ENCODE results near the gene KIAA1217.
"Not testable (repeated sequence)": the region's sequence is repeated elsewhere in the genome, so short reads cannot be mapped to it uniquely, and the experiment has no call there.

The KIAA1217 gene

DNA sequence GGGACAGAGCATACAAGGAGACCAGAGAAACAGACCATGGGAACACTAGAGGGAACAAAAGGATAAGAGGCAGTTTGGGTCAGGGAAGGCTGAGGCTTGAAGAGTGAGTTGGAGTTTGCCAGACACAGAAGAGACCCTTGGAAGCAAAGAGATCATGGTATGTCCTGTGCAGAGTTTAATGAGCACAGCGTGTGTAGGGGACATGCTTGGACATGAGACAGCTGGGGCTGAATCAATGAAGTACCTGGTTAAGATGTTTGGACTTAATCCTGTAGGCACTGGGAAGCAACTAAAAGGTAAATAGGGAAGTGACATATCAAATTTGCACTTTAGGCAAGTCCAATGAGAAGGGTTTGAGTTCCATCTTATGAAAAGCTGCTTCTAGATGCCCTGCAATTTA, 79.6 kb downstream of the KIAA1217 start:
- DNase-seq (ENCODE audit: low spot score) = no peak

DNA sequence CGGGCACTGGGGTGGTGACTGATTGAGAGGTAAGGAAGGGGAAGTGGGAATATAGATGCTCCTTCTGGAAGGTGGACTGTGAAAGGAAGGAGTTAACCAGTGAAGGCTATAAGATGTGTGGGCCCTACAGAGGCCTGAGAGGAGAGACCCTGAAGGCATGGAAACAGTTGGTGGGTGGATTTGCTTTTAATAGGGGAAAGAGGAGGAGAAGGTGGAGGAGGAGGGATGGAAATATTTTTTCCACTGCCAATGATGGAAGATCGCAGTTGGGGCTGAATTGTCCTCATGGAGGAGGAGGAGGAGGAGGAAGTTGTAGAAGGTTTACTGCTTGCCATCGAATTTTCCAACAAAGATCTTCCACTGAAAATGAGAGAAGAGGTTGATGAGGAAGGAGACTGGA, 80.3 kb downstream of the KIAA1217 start:
- no peak for DNase-seq (ENCODE audit: low spot score)

DNA sequence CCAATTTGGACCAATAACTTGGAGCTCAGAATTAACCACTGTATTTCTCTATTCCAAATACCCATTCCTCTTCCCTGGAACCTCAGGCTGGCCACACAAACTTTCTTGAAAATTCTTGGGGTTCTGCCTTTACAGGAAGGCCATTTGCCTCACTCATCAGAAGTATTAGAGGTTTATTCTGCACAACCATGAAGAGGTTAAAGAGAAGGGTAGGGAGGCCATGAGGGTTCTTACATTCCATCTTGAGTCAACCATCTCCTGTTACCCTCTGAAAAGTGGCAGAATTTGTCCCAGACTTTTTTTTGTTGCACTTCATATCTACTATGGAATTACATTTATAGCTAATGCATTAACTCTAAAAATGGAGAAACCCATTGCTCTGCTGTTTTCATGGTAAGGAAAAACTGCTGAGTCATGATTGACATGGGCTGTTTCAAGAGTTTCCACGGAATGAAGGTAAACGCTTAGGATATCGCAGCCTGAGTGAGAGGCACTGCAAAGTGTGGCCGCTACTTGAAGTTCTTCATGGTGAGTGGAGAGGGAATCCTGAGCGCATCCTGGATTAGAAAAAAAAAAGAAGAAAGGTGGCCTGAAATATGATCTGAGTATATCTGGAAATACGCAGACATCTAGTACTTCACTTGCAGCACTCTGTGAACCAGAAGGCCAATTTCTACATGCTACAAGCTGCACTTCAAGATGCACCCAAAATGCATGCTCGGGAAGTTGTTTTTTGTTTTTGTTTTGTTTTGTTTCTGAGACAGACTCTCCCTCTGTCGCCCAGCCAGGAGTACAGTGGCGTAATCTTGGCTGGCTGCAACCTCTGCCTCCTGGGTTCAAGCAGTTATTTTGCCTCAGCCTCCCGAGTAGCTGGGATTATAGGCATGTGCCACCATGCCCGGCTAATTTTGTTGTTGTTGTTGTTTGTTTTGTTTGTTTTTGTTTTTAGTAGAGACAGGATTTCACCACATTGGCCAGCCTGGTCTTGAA, 83.7 kb downstream of the KIAA1217 start:
- DNase-seq (ENCODE audit: low spot score) = no peak

DNA sequence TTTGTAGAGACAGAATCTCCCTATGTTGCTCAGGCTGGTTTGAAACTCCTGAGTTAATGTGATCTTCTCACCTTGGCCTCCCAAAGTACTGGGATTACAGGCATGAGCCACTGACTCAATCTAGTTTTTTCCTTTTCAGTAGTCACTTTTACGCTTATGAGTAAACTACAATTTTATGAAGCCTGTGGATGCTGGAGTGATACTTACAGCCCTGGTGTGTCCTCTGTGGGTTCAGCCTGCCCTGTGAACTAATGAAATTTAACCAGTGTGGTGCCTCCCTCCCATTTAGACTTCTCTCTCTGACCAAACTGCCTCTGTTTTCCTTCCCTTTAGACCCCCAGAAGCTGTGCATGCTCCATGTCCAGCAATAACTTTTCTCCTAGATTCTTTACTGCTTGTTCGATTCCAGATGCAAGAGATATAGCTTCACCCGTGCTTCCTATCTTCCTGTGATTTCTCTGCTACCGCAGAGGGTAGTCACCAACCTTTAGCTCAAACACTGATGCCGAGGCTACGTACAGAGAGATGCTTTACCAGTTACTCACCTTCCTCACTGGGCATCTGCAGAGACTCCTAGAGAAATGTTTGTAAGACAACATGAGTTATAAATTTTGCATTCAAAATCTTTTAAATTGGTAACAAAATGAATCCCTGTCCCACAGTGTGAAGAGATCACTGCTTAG, 90.8 kb downstream of the KIAA1217 start:
- no peak for DNase-seq (ENCODE audit: low spot score)

DNA sequence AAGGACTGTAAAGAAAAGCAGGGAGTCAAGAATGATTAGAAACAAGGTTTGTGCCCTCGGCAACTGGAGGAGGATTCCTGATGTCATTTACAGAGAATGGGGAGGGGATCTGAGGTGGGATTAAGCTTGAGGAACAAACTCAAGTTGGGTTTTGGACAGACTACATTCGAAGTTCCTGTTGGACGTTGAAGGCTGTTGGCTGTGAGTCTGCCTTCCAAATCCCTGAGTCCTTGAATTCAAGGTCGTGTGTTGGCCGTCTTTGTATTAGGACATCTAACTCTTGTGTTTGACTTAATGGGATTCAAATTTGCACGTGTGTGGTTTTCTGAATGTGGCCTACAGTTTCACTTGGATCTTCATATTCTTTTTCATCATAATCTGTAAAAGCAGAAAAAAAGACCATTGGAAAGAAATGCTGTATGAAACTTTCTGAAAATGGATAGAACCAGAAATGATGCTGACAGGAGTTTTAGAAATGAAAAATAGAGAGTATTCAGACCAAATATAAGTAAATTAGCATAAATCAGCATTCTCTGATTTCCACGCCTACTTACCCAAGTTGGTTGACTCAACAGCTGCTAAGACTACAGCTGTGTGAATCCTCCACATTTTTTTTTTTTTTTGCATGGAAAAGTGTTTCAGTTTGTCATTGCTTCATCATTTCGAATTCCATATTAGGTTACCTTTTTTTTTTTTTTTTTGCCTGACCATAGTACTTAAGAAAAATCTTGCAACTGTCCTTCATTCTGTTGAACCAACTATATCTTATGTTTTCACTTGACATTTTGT, 94.8 kb downstream of the KIAA1217 start:
- no peak for DNase-seq (ENCODE audit: low spot score)

DNA sequence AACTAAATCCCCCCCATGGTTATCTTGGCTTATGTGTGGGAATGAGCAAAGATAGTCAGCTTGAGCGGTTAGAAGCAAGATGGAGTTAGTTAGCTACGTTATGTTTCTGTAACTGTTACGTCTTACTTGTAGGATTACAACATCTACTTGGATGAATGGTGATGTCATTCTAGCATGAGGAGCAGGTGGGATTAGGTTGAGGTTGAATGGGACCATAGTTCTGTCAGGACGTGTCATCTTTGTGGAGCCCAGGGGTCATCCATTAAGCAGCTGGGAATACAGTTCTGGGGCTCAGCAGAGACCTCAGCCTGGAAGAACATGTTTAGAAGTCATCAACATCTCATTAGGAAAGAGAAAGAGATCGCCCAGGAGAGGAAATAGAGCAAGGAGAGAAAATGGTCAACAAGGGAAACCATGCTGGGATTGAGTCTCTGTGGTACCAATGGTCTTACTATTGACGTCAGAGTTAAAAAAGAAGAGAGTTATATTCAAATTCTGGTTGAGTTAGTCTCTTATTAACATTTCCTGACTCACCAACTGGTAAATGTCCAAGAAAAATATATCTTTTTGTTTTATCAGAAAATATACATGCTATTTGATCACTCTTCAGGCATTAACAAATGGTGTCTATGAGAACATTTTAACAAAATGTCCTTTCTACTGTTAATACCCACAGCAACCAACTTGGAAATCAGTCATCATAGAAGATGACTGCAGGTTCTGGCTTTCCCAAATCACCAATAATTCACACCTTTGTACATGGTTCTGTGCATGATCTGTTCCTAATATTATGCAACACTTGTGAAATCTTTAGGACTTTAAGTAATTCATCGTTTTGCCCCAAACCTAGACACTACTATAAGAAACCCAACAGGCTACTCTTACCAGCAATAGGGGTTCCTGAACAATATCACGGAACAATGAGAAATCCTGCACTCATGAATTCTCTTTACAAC, 96.9 kb downstream of the KIAA1217 start:
- DNase-seq (ENCODE audit: low spot score) = no peak

DNA sequence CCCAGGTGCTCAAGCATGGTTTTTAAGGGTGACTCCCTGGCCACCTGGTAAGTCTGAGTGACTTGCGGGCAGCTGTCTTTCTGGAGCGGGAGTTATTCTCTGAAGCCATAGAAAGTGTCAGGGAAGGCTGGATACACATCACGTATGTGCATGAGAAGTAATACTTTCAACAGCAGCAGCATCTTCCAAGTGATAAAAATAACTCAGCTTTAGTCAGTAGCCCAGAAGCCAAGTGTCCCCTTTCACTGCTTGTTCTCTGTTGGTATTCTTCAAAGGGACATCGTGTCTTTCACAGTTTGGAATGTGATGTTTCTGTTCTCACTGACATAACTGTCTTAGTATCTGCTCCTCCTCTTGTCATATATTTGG, 97.6 kb downstream of the KIAA1217 start:
- no peak for DNase-seq (ENCODE audit: low spot score)

DNA sequence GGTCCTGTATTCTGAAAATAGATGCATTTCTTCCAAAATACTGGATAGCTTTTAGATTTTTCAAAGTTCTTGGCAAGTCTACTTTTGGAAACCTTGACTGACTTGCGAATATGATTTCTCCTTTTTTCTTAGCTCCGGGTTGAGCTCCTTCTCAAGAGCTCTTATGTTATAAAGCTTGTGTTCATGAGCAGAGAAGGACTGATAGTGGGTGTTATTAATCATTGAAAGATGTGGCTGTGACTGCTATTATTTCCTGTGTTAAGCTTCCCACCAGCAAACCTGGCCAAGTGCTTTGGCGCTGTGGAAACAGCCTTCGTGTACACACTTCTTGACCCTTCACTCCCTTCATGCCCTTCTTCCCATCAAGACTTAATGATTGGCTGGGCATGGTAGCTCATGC, 98.2 kb downstream of the KIAA1217 start:
- no peak for DNase-seq (ENCODE audit: low spot score)

DNA sequence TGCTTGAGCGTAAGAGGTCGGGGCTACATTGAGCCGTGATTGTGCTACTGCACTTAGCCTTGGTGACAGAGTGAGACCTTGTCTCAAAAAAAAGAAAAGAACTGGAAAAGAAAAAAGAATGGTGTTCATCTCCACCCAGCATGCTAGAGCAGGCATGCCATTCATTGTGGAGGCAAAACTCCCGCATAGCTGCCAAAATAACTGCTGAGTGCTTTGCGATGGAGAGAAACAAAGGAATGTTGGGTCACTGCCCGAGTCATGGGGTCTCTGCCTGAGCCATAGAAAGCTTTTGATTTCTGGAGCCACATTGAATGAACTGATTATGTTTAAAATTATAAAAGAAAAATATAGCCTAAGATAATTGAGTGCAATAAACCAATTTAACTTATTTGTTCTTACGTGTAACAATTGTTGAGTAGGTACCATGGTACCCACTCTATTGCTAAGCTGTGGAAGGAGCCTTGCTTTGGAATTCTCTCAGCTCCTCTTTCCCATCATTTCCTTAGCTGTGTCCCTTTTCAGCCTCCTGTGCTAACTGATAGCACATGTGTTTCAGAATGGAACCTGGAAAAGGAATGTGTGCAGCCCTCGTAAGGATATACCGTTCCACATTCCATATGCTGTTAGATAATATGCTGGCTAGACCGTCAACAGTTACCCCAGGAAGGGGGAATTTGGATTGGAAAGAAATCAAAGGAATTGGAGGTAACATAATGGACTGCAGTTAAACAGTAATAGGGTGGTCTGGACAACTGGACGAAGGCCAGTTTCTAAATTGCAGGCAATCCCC, 99.0 kb downstream of the KIAA1217 start:
- DNase-seq (ENCODE audit: low spot score) = no peak

DNA sequence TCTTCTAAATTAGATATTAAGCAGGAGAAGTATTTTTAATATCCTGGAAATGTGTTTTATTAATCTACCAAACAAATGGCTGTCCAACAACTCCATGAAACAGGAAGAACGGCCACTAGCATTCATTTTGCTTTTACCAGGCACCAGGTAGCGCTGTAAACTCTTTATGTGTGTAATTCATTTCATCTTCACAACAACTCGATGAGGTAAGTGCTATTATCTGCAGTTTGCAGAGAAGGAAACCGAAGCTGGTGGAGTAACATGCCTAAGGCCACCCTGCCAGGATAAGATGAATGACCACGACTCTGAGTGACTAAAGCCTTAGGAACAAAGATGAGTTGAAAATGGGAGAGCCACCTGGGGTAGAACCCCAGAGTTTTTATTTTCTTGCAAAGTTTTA, 101.2 kb downstream of the KIAA1217 start:
- DNase-seq (ENCODE audit: low spot score) = no peak

DNA sequence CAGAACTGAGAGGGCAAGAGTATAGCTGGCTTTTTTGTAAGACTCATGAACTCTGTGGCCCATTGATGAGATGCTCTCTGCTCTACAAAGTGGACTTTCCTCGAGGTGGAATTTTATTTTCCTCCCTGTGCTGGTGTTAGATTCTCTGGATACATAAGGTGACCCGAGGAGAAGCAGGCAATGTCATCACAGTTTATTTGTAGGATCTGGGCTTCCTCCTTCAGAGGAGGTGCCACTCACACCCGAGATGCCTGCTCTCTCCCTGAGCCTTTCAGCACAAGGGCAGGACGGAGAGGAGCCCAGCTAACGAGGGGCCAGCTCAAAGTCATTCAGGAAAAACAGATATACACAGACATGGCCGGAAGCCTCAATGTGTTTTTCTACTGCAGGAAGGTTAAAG, 103.0 kb downstream of the KIAA1217 start:
- DNase-seq (ENCODE audit: low spot score) = no peak

DNA sequence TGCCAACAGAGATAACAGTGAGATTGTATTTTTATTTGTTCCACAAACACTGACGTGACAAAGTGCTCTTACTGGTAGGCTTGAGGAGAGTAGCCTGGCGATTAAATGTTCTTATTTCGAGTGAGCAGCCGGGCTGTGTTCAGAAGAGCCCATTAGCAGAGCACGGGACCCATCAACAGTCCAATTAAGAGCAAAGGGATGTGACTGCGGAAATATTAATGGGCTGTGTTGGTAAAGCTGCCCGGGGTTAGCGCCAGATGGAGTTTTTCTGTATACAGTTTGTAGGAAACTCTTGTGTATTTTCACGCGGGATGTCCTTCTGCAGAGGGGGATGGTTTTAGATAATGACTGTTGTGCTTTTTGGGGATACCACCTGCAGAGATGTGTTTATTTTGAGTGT, 104.3 kb downstream of the KIAA1217 start:
- no peak for DNase-seq (ENCODE audit: low spot score)

DNA sequence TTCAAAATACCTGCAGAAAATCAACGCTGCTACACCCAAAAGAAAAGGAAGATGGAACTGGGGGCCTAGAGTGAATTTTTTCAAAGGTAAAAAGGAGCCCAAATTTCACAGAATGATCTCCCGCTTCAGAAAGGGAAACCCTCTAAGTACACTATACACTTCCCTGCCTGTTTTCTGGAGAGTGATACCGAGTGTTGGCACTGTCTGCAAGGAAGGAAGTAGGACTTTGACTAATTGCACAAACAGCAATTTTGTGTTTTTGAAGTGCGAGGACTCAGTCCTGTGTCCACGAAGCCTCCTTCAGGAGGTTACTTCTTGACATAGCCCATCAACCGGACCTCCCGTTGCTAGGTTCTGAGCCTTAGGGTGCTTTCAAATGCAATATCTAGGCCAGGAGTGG, 106.3 kb downstream of the KIAA1217 start:
- DNase-seq (ENCODE audit: low spot score) = no peak

DNA sequence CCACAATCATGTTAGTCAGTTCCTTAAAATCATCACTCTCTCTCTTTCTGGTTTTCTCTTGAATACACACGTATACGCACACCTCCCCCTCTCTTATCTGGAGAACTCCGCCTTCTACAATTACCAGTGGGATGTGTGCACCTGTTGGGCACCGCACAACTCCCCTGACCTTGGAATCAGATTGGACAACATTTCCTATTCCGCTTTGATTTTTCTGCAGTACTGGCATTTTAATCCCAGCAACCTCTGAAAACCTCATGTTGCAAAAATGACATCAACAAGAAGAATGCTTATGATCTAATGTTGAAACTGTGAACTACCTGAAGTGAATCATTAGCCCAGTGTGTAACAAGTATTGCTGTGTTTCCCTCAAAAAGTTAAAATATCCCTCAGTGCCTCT, 109.6 kb downstream of the KIAA1217 start:
- DNase-seq (ENCODE audit: low spot score) = no peak

DNA sequence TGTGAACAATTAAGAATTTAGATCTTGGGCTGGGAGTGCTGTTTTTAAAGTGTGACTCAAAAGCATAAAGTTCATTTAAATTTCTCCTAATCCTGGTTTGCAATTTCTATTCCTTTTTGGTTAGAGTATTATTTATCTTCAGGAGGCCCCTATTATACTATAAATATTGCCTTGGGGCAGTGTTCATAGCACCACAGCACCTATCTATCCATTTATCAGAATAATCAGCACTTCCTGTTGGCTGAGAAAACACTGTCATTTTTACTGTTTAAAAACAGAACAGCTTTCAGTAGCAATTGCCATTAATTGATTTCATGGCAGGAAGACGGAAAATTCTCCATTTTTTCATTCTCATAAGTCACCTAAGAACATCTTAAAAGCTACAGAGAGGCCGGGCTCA, 111.4 kb downstream of the KIAA1217 start:
- no peak for DNase-seq (ENCODE audit: low spot score)

DNA sequence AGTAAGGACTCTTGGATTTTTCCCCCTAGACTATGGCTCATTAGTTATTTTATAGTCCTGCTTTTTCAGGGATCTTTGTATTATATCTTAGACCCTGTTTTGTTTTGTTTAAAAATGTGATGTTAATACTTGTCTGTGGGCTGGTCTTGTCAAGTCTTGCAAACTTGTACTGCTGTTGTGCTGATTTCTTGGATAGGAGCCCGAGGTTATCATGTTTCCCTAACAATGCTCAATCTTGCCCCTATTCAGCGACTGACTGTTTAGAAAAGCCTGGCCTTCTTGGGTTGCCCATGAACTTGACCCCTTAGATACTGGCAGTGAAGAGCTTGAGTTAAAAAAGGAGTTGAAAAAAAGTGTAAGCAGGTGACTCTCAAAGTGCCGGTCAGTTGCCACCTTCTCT, 115.7 kb downstream of the KIAA1217 start:
- DNase-seq (ENCODE audit: low spot score) = no peak

DNA sequence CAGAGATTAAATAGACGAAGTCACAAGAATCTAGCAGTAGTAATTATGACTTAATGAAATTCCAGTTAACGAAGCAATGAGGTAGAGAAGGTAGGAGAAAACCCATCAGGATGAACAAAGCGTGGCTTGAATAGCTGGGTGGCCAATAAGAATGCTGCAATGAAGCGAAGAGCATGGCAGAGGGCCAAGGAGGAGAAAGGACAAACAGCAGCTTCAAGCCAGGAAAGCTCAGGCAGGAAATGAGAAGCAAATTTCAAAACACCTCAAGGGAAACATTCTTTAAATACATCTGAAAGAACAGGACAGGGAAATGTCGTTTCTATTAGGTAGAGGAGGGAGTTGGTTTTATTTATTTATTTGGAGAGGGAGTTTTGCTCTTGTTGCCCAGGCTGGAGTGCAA, 122.5 kb downstream of the KIAA1217 start:
- no peak for DNase-seq (ENCODE audit: low spot score)

DNA sequence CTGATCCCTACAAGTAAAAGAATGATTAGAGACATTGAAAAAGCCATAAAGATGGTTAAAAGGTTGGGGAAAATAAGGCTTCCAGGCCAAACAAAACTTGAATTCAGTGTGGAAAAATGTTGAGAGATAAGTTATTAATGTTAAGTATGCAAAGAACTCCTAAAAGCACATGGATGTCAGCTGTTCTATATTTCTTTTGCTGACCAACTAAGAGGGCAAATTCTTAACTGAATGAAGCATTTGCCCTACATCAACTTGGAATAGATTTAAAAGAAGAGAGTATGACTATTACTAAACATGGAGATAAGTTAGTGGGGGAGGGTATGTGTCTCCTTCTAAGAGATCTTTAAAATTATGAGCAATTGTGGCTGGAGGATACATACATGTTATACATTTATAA, 124.8 kb downstream of the KIAA1217 start:
- DNase-seq (ENCODE audit: low spot score) = no peak

DNA sequence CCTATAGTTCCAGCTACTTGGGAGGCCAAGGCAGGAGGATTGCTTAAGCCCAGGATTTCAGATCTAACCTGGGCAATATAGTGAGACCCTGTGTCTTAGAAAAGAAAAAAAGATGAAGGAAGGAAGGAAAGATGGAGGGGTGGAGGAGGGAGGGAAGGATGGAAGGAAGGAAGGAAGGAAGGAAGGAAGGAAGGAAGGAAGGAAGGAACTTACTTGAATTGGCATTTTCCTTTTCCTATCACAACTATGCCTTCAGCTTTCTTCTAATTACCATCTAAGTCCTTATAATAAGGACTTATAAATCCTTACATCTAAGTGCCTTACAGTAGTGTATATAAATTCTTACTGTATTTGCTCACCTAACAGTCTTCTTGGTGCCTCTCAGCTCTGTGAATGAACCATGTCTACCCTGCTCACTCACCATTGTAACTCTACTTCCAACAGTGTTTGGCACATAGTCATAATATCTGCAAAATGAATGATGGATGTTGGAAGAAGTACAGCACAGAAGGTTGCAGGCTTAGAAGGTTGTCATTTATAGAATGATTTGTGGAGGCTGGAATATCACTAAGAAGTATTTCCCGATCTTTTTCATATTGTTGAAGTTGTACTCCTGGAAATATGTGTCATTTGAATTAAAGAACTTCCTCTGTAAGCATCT, 125.5 kb downstream of the KIAA1217 start:
- DNase-seq (ENCODE audit: low spot score) = no peak

DNA sequence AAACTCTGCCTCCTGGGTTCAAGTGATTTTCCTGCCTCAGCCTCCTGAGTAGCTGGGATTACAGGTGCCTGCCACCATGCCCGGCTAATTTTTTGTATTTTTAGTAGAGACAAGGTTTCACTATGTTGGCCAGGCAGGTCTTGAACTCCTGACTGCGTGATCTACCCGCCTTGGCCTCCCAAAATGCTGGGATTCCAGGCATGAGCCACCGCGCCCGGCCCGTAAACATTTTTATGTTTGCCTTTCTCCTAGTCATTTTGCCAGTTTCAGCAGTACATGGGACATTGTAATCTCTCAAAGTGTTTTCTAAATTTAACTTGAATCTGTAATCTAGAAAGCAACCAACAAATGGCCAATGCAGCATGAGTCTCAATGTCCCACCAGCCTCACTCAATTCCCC, 128.8 kb downstream of the KIAA1217 start:
- DNase-seq (ENCODE audit: low spot score) = not testable (repeated sequence)

All from HuH-7 (cell line).